ENCODE data around the gene SNX32. TPM values are rescaled to one million over a fixed set of nuclear protein-coding genes. Genes with fewer than 3 reads are reported as not detected.

The SNX32 gene
- total and polyA plus RNA-seq, 9 of the 15 experiments (the other 6 are each of a cell fraction or from before 2014, with no cell fraction given): 0.03 TPM; not detected in 7

- TF ChIP-seq POLR2AphosphoS5 (IDR thresholded peaks at IDR 0.05; ENCODE audit: control insufficient read depth, insufficient read depth, low read depth, low read length) (no peak; the same call in 1 of the 2 replicates), ELF1 (tag; IDR thresholded peaks at IDR 0.05) (peak; percentile 84), BCOR (IDR thresholded peaks at IDR 0.05) (no peak), POU5F1 (IDR thresholded peaks at IDR 0.05; ENCODE audit: borderline replicate concordance, low read depth, low read length, partially characterized antibody) (no peak), EP400 (IDR thresholded peaks at IDR 0.05) (peak; percentile 77), YBX1 (IDR thresholded peaks at IDR 0.05) (no peak), PBX2 (CRISPR knock-in tag; IDR thresholded peaks at IDR 0.05; ENCODE audit: low read depth) (no peak; the same call in 1 of the 2 replicates), PBX2 (tag; conservative IDR thresholded peaks at IDR 0.05; ENCODE audit: low read depth) (no peak), ZNF644 (tag; IDR thresholded peaks at IDR 0.05; ENCODE audit: low read depth) (no peak), SFPQ (IDR thresholded peaks at IDR 0.05; ENCODE audit: low read depth, low read length) (no peak), ELK1 (CRISPR knock-in tag; IDR thresholded peaks at IDR 0.05) (no peak), KAT2B (IDR thresholded peaks at IDR 0.05; ENCODE audit: low read depth, low read length) (no peak), HDAC8 (tag; IDR thresholded peaks at IDR 0.05) (no peak), MAFF (IDR thresholded peaks at IDR 0.05; ENCODE audit: low read length) (no peak), MAZ (CRISPR knock-in tag; conservative IDR thresholded peaks at IDR 0.05 in 1 of 2, IDR thresholded peaks at IDR 0.05 in 1 of 2) (peak; percentile 41 to 90), CTBP1 (IDR thresholded peaks at IDR 0.05; ENCODE audit: borderline replicate concordance) (0 out of 2 replicates have a peak, but pooled peaks have one; percentile 51), ERF (CRISPR knock-in tag; IDR thresholded peaks at IDR 0.05) (no peak), CXXC5 (CRISPR knock-in tag; IDR thresholded peaks at IDR 0.05) (no peak; the same call in 1 of the 2 replicates), ZNF140 (CRISPR knock-in tag; IDR thresholded peaks at IDR 0.05) (no peak), SIRT6 (IDR thresholded peaks at IDR 0.05; ENCODE audit: low read depth, low read length) (no peak), PTBP1 (IDR thresholded peaks at IDR 0.05; ENCODE audit: low read depth, low read length) (0 out of 2 replicates have a peak, but pooled peaks have one; percentile 5), PCBP1 (IDR thresholded peaks at IDR 0.05; ENCODE audit: low read depth, low read length, poor library complexity, severe bottlenecking) (no peak), THRAP3 (IDR thresholded peaks at IDR 0.05; ENCODE audit: borderline replicate concordance) (no peak)
Observed at GRCh38 chr11:65856689-65857499, 23.1 kb downstream of the SNX32 start (continued).
